Mesothelial cell of epicardium (in vitro differentiated cells): ENCODE data around the gene RNF14. TPM values are rescaled to one million over a fixed set of nuclear protein-coding genes. Genes with fewer than 3 reads are reported as not detected.

Experiments
- DNase-seq, 2 experiments: peaks; one replicate each; pipeline ENCODE4 v3.0.0; 2021; ENCODE audit warnings: low spot score in 2 of 2; ENCODE audit not compliant: unreplicated experiment in 2 of 2
- H3K27ac Mint-ChIP-seq: 2 replicates; pipeline ENCODE4 v1.8.0; 2021; ENCODE audit warnings: mixed read lengths
- H3K27me3 Mint-ChIP-seq: 2 replicates; pipeline ENCODE4 v1.8.0; 2021; ENCODE audit warnings: low read depth, mixed read lengths
- H3K36me3 Mint-ChIP-seq: 2 replicates; pipeline ENCODE4 v1.8.0; 2021; ENCODE audit warnings: mixed read lengths
- H3K4me1 Mint-ChIP-seq: 2 replicates; pipeline ENCODE4 v1.8.0; 2021; ENCODE audit warnings: mixed read lengths
- H3K4me3 Mint-ChIP-seq: 2 replicates; pipeline ENCODE4 v1.8.0; 2021; ENCODE audit warnings: mild to moderate bottlenecking, moderate library complexity, mixed read lengths
- H3K9me3 Mint-ChIP-seq: 2 replicates; pipeline ENCODE4 v1.8.0; 2021; ENCODE audit warnings: mixed read lengths
- CTCF ChIP-seq: fragments of 200-600 bp; sonication (generic); IDR thresholded peaks from one replicate; pipeline ENCODE4 v1.5.0; 2021; ENCODE audit warnings: antibody characterized with exemption; ENCODE audit not compliant: unreplicated experiment
- total RNA-seq: library from RNA; stranded (reverse); gene quantifications from 3 replicates; pipeline ENCODE4 v1.2.1, GENCODE V29; 2021

Gene RNF14
- total RNA-seq, 1 donor from 2014 or later = 34.0 TPM

- TF ChIP-seq CTCF = no peak
- Mint-ChIP-seq H3K4me3 (peak within 1 kb of the TSS; percentile 81), H3K27ac (peak within 1 kb of the TSS; percentile 97)
Measured at GRCh38 chr5:142012792-142013388, 44.0 kb downstream of the RNF14 start, which contains the start of gene GNPDA1. GNPDA1 (minus strand) TSS chr5:142013027; CDS start chr5:142012035, 992 bp downstream.

GRCh38 chr5:142013734-142014521, 45.0 kb downstream of the RNF14 start:
- H3K36me3 Mint-ChIP-seq = peaks cover 4% of the 10 kb centered on the region
- peaks cover 13% of the 10 kb centered on the region for H3K4me1 Mint-ChIP-seq
- H3K9me3 Mint-ChIP-seq = no peaks in the 10 kb centered on the region
- peaks cover 1% of the 10 kb centered on the region for H3K27me3 Mint-ChIP-seq
- TF ChIP-seq CTCF = no peak
- H3K4me3 Mint-ChIP-seq = peak overlapping the region; percentile 81
- peak overlapping the region; percentile 97 for H3K27ac Mint-ChIP-seq
- DNase-seq = no peak

More at GRCh38 chr5:142012792-142013388, 44.0 kb downstream of the RNF14 start, which contains the start of gene GNPDA1:
- Mint-ChIP-seq H3K36me3 (peaks cover 11% of the 10 kb centered on the region), H3K9me3 (no peaks in the 10 kb centered on the region), H3K27me3 (peaks cover 1% of the 10 kb centered on the region), H3K4me1 (peaks cover 13% of the 10 kb centered on the region)
- DNase-seq = peak; percentile 68 to 76

GRCh38 chr5:142014911-142015584, 46.1 kb downstream of the RNF14 start:
- Mint-ChIP-seq H3K36me3 (no peaks in the 10 kb centered on the region), H3K4me3 (no peak overlapping the region), H3K27ac (no peak overlapping the region), H3K27me3 (peaks cover 1% of the 10 kb centered on the region), H3K4me1 (peaks cover 13% of the 10 kb centered on the region), H3K9me3 (peaks cover under 1% of the 10 kb centered on the region)
- no peak for DNase-seq
- peak; percentile 52 for TF ChIP-seq CTCF

GRCh38 chr5:142015781-142016533, 47.1 kb downstream of the RNF14 start:
- Mint-ChIP-seq H3K27ac (no peak overlapping the region), H3K27me3 (peaks cover 1% of the 10 kb centered on the region), H3K36me3 (peaks cover 4% of the 10 kb centered on the region), H3K4me3 (no peak overlapping the region), H3K4me1 (peaks cover 13% of the 10 kb centered on the region), H3K9me3 (peaks cover 6% of the 10 kb centered on the region)
- no peak for DNase-seq
- no peak for TF ChIP-seq CTCF

- no peak for TF ChIP-seq CTCF
- Mint-ChIP-seq H3K9me3 (peaks cover 6% of the 10 kb centered on the region), H3K36me3 (peaks cover 4% of the 10 kb centered on the region), H3K27me3 (peaks cover 1% of the 10 kb centered on the region), H3K4me1 (peaks cover 13% of the 10 kb centered on the region), H3K27ac (no peak overlapping the region), H3K4me3 (no peak overlapping the region)
- DNase-seq = no peak
Measured at GRCh38 chr5:142016556-142016955, 47.7 kb downstream of the RNF14 start.
